HepG2 (cell line): ENCODE results near the gene HOXC9. TPM values are rescaled to one million over a fixed set of nuclear protein-coding genes. Genes with fewer than 3 reads are reported as not detected.

Source experiments
- HNF4G ChIP-seq, 2 experiments: sonication (generic) in 1 of 2; formaldehyde crosslinking in 1 of 2; IDR thresholded peaks; 2 replicates each; pipeline versions ENCODE4 v1.4.0 to v1.6.1; 2011 to 2020; ENCODE audit warnings: borderline replicate concordance in 2 of 2, low read depth in 2 of 2, mild to moderate bottlenecking in 2 of 2, low read length in 1 of 2, missing genetic modification reagents in 1 of 2, moderate library complexity in 1 of 2
- PHF21A ChIP-seq: sonication (generic); formaldehyde crosslinking; IDR thresholded peaks from 2 replicates; pipeline ENCODE4 v1.5.0; 2020; ENCODE audit warnings: mild to moderate bottlenecking, missing genetic modification reagents
- SALL1 ChIP-seq: sonication (generic); formaldehyde crosslinking; IDR thresholded peaks from 2 replicates; pipeline ENCODE4 v1.8.0; 2022; ENCODE audit warnings: mild to moderate bottlenecking, missing genetic modification reagents
- TGIF2 ChIP-seq: IDR thresholded peaks from 2 replicates; pipeline ENCODE4 v1.6.1; 2016; ENCODE audit warnings: control low read depth, missing compliant biosample characterization
- ZC3H4 ChIP-seq: sonication (generic); formaldehyde crosslinking; IDR thresholded peaks from 2 replicates; pipeline ENCODE4 v1.4.0; 2020; ENCODE audit warnings: missing genetic modification reagents, borderline replicate concordance
- ZFP90 ChIP-seq: sonication (generic); formaldehyde crosslinking; IDR thresholded peaks from 2 replicates; pipeline ENCODE4 v1.8.0; 2022; ENCODE audit warnings: missing genetic modification reagents, mild to moderate bottlenecking, inconsistent platforms, borderline replicate concordance
- ZFY ChIP-seq: sonication (generic); formaldehyde crosslinking; IDR thresholded peaks from 2 replicates; pipeline ENCODE4 v1.4.0; 2020; ENCODE audit warnings: missing genetic modification reagents
- ZMYM4 ChIP-seq: sonication (generic); formaldehyde crosslinking; IDR thresholded peaks from 2 replicates; pipeline ENCODE4 v1.8.1; 2023; ENCODE audit warnings: mild to moderate bottlenecking, missing genetic modification reagents
- ZNF407 ChIP-seq: sonication (generic); formaldehyde crosslinking; IDR thresholded peaks from one replicate; pipeline ENCODE4 v1.5.1; 2020; ENCODE audit warnings: mild to moderate bottlenecking, missing genetic modification reagents; ENCODE audit errors: not compliant biosample characterization
- ZNF431 ChIP-seq: sonication (generic); formaldehyde crosslinking; IDR thresholded peaks from 2 replicates; pipeline ENCODE4 v1.9.0; 2022; ENCODE audit warnings: missing genetic modification reagents, low read depth, mild to moderate bottlenecking, borderline replicate concordance
- ZNF552 ChIP-seq: sonication (generic); formaldehyde crosslinking; IDR thresholded peaks from 2 replicates; pipeline ENCODE4 v1.9.0; 2022; ENCODE audit warnings: missing genetic modification reagents, mild to moderate bottlenecking, borderline replicate concordance
- ZNF772 ChIP-seq: sonication (generic); formaldehyde crosslinking; IDR thresholded peaks from 2 replicates; pipeline ENCODE4 v1.5.0; 2020; ENCODE audit warnings: mild to moderate bottlenecking, missing genetic modification reagents
- polyA plus RNA-seq, 8 experiments: library from polyadenylated mRNA; depleted of rRNA in 3 of 8; stranded (reverse) in 7 of 8; unstranded in 1 of 8; fragments of >200 nt; fragmentation: Illumina TruSeq in 4 of 8; extraction: Trizol in 4 of 8; gene quantifications; 2 replicates each; pipeline versions ENCODE4 v1.2.1 to v1.2.3, GENCODE V29; 2011 to 2016; ENCODE audit warnings: low read depth in 4 of 8, missing spikeins in 1 of 8, mixed read lengths in 1 of 8; ENCODE audit not compliant: insufficient read depth in 1 of 8
- total RNA-seq, 5 experiments: library from RNA; depleted of rRNA; stranded (reverse); fragments of >200 nt; fragmentation: Illumina TruSeq; extraction: Trizol; gene quantifications; 2 replicates each; pipeline ENCODE4 v1.2.3, GENCODE V29; 2016; ENCODE audit warnings: low read depth in 1 of 5
- TF ChIP-seq, protein P1 (sequence below): sonication (generic); formaldehyde crosslinking; IDR thresholded peaks from 2 replicates; pipeline ENCODE4 v1.9.0; 2022; ENCODE audit warnings: missing genetic modification reagents, mild to moderate bottlenecking, borderline replicate concordance
- TF ChIP-seq, protein P2 (sequence below): sonication (generic); formaldehyde crosslinking; IDR thresholded peaks from 2 replicates; pipeline ENCODE4 v1.5.0; 2020; ENCODE audit warnings: mild to moderate bottlenecking, missing genetic modification reagents, moderate library complexity

HOXC9 gene
- total and polyA plus RNA-seq, 2 of the 13 experiments (the other 11 are each of a cell fraction or from before 2014, with no cell fraction given): 0.11 to 1.1 TPM

- TF ChIP-seq ZNF407 (peak; percentile 66), SALL1 (CRISPR knock-in tag) (peak; percentile 72), ZC3H4 (CRISPR knock-in tag) (no peak), HNF4G (IDR thresholded peaks at IDR 0.05; ENCODE audit: borderline replicate concordance, low read depth, low read length) (peak; percentile 70; the same call in 1 of the 2 replicates), HNF4G (CRISPR knock-in tag; IDR thresholded peaks at IDR 0.05; ENCODE audit: borderline replicate concordance, low read depth) (peak; percentile 68; the same call in 1 of the 2 replicates), ZNF431 (CRISPR knock-in tag) (0 out of 2 replicates have a peak, but pooled peaks have one; percentile 35), PHF21A (0 out of 2 replicates have a peak, but pooled peaks have one; percentile 49), ZNF552 (CRISPR knock-in tag) (no peak; the same call in 1 of the 2 replicates), ZFY (CRISPR knock-in tag) (peak; percentile 49), ZMYM4 (peak; percentile 42; the same call in 1 of the 2 replicates), ZFP90 (CRISPR knock-in tag) (no peak), ZNF772 (CRISPR knock-in tag) (0 out of 2 replicates have a peak, but pooled peaks have one; percentile 53), TGIF2 (no peak)
- TF ChIP-seq, protein P1, sequence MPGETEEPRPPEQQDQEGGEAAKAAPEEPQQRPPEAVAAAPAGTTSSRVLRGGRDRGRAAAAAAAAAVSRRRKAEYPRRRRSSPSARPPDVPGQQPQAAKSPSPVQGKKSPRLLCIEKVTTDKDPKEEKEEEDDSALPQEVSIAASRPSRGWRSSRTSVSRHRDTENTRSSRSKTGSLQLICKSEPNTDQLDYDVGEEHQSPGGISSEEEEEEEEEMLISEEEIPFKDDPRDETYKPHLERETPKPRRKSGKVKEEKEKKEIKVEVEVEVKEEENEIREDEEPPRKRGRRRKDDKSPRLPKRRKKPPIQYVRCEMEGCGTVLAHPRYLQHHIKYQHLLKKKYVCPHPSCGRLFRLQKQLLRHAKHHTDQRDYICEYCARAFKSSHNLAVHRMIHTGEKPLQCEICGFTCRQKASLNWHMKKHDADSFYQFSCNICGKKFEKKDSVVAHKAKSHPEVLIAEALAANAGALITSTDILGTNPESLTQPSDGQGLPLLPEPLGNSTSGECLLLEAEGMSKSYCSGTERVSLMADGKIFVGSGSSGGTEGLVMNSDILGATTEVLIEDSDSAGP (CRISPR knock-in tag): peak; percentile 41; the same call in 1 of the 2 replicates
- TF ChIP-seq, protein P2, sequence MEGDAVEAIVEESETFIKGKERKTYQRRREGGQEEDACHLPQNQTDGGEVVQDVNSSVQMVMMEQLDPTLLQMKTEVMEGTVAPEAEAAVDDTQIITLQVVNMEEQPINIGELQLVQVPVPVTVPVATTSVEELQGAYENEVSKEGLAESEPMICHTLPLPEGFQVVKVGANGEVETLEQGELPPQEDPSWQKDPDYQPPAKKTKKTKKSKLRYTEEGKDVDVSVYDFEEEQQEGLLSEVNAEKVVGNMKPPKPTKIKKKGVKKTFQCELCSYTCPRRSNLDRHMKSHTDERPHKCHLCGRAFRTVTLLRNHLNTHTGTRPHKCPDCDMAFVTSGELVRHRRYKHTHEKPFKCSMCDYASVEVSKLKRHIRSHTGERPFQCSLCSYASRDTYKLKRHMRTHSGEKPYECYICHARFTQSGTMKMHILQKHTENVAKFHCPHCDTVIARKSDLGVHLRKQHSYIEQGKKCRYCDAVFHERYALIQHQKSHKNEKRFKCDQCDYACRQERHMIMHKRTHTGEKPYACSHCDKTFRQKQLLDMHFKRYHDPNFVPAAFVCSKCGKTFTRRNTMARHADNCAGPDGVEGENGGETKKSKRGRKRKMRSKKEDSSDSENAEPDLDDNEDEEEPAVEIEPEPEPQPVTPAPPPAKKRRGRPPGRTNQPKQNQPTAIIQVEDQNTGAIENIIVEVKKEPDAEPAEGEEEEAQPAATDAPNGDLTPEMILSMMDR (CRISPR knock-in tag): peak; percentile 21; the same call in 1 of the 2 replicates
These were observed 5.5 kb upstream of the HOXC9 start (continued) for GRCh38 chr12:53994264-53995001.
